Fibroblast of the conjunctiva (primary cell): Measurements from ENCODE around the gene ESF1.
"Not testable (repeated sequence)": the region's sequence is repeated elsewhere in the genome, so short reads cannot be mapped to it uniquely, and the experiment has no call there.

ENCODE experiments used
- DNase-seq: peaks from one replicate; pipeline ENCODE4 v3.0.0-alpha.2; 2010; ENCODE audit warnings: low read depth

ESF1 gene

GRCh38 chr20:13786143-13786828 is 1.6 kb upstream of the ESF1 start:
- DNase-seq: no peak

- no peak for DNase-seq
Observed at GRCh38 chr20:13784271-13784892, 337 bp downstream of the ESF1 start.

- DNase-seq: no peak
Observed at GRCh38 chr20:13783528-13783927, 1.2 kb downstream of the ESF1 start.

GRCh38 chr20:13778827-13779226 is 5.9 kb downstream of the ESF1 start:
- no peak for DNase-seq

- DNase-seq: no peak
Observed at GRCh38 chr20:13777171-13777601, 7.5 kb downstream of the ESF1 start.

GRCh38 chr20:13775867-13776266 is 8.9 kb downstream of the ESF1 start:
- no peak for DNase-seq

- no peak for DNase-seq
Observed at GRCh38 chr20:13772529-13772928, 12.2 kb downstream of the ESF1 start.

- DNase-seq: no peak
Observed at GRCh38 chr20:13771853-13772453, 12.8 kb downstream of the ESF1 start.

- no peak for DNase-seq
Observed at GRCh38 chr20:13770141-13770540, 14.6 kb downstream of the ESF1 start.

- DNase-seq: no peak
Observed at GRCh38 chr20:13765868-13766416, 18.8 kb downstream of the ESF1 start.

- no peak for DNase-seq
Observed at GRCh38 chr20:13765299-13765698, 19.4 kb downstream of the ESF1 start.

- not testable (repeated sequence) for DNase-seq
Observed at GRCh38 chr20:13760451-13760946, 24.2 kb downstream of the ESF1 start.

- no peak for DNase-seq
Observed at GRCh38 chr20:13758884-13759283, 25.8 kb downstream of the ESF1 start.

GRCh38 chr20:13756551-13756950 is 28.2 kb downstream of the ESF1 start:
- DNase-seq: no peak

- no peak for DNase-seq
Observed at GRCh38 chr20:13755809-13756208, 28.9 kb downstream of the ESF1 start.

- no peak for DNase-seq
Observed at GRCh38 chr20:13753436-13754036, 31.2 kb downstream of the ESF1 start.

GRCh38 chr20:13749811-13750210 is 34.9 kb downstream of the ESF1 start:
- no peak for DNase-seq

GRCh38 chr20:13745784-13746183 is 38.9 kb downstream of the ESF1 start:
- DNase-seq: no peak

GRCh38 chr20:13744352-13744751 is 40.4 kb downstream of the ESF1 start:
- DNase-seq: no peak

GRCh38 chr20:13741879-13742278 is 42.8 kb downstream of the ESF1 start:
- no peak for DNase-seq

GRCh38 chr20:13739731-13740649 is 44.7 kb downstream of the ESF1 start:
- DNase-seq: no peak
